Gastroesophageal sphincter (tissue), 3 donors: ENCODE measurements around the gene ARHGAP8.

Source experiments
- POLR2A ChIP-seq, 2 donors: fragments of 450-650 bp; IDR thresholded peaks; one replicate each; pipeline ENCODE4 v1.6.1; 2017; ENCODE audit warnings: antibody characterized with exemption in 2 of 2, mild to moderate bottlenecking in 2 of 2, moderate library complexity in 1 of 2
- TF ChIP-seq, protein P1 (sequence below), 4 experiments: fragments of 200-600 bp in 2 of 4; fragments of 450-650 bp in 2 of 4; sonication (generic) in 1 of 4; IDR thresholded peaks; one replicate each; pipeline ENCODE4 v1.5.1; 2017 to 2019; ENCODE audit warnings: antibody characterized with exemption in 4 of 4, mild to moderate bottlenecking in 2 of 4, moderate library complexity in 2 of 4

DNA sequence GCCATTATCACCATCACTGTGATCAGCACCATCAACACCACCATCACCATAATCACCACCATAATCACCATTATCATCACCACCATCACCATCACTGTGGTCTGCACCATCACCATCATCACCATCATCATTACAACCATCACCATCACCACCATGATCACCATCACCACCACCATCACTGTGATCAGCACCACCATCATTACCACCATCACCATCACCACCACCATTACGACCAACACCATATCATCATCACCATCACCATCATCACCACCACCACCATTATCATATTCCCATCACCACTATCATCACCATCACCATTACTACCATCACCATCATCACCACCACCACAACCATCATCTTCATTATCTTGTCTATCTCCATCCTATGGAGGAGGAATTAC is 132.2 kb downstream of the ARHGAP8 start:
- TF ChIP-seq, protein P1, sequence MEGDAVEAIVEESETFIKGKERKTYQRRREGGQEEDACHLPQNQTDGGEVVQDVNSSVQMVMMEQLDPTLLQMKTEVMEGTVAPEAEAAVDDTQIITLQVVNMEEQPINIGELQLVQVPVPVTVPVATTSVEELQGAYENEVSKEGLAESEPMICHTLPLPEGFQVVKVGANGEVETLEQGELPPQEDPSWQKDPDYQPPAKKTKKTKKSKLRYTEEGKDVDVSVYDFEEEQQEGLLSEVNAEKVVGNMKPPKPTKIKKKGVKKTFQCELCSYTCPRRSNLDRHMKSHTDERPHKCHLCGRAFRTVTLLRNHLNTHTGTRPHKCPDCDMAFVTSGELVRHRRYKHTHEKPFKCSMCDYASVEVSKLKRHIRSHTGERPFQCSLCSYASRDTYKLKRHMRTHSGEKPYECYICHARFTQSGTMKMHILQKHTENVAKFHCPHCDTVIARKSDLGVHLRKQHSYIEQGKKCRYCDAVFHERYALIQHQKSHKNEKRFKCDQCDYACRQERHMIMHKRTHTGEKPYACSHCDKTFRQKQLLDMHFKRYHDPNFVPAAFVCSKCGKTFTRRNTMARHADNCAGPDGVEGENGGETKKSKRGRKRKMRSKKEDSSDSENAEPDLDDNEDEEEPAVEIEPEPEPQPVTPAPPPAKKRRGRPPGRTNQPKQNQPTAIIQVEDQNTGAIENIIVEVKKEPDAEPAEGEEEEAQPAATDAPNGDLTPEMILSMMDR (IDR thresholded peaks at IDR 0.05) = no peak
- TF ChIP-seq POLR2A (IDR thresholded peaks at IDR 0.05) = no peak
